Aorta (tissue), 5 donors: ENCODE measurements around the gene FAM210B. TPM values are rescaled to one million over a fixed set of nuclear protein-coding genes. Genes with fewer than 3 reads are reported as not detected.

Experiments used
- ATAC-seq: fragments of 200-7000 bp; cut with Tn5 transposase; one replicate; pipeline ENCODE4 v1.9.1; 2022; ENCODE audit warnings: moderate library complexity; ENCODE audit not compliant: low FRiP score
- DNase-seq, 2 donors: peaks; one replicate each; pipeline ENCODE4 v3.0.0-alpha.2; 2020
- H3K27ac ChIP-seq, 2 donors: one replicate each; pipeline ENCODE4 v1.5.1; 2013; ENCODE audit warnings: low read length in 2 of 2, mild to moderate bottlenecking in 2 of 2, moderate library complexity in 2 of 2, control low read depth in 1 of 2, inconsistent platforms in 1 of 2, low read depth in 1 of 2
- H3K27me3 ChIP-seq, 2 donors: one replicate each; pipeline ENCODE4 v1.6.1; 2013; ENCODE audit warnings: control low read depth in 1 of 2, low read length in 1 of 2, mild to moderate bottlenecking in 1 of 2, moderate library complexity in 1 of 2; ENCODE audit not compliant: insufficient read depth in 2 of 2, control insufficient read depth in 1 of 2
- H3K36me3 ChIP-seq, 2 donors: one replicate each; pipeline ENCODE4 v1.6.1; 2013; ENCODE audit warnings: control low read depth in 1 of 2, low read length in 1 of 2, mild to moderate bottlenecking in 1 of 2; ENCODE audit not compliant: insufficient read depth in 2 of 2, control insufficient read depth in 1 of 2
- H3K4me1 ChIP-seq, 2 donors: one replicate each; pipeline ENCODE4 v1.6.1; 2013; ENCODE audit warnings: low read length in 2 of 2, control low read depth in 1 of 2, mild to moderate bottlenecking in 1 of 2, moderate library complexity in 1 of 2; ENCODE audit not compliant: insufficient read depth in 2 of 2, control insufficient read depth in 1 of 2
- H3K4me3 ChIP-seq, 2 donors: one replicate each; pipeline ENCODE4 v1.5.1; 2013; ENCODE audit warnings: low read length in 2 of 2, control low read depth in 1 of 2, mild to moderate bottlenecking in 1 of 2
- H3K9me3 ChIP-seq: one replicate; pipeline ENCODE4 v1.6.1; 2013; ENCODE audit warnings: mild to moderate bottlenecking, low read length; ENCODE audit not compliant: control insufficient read depth
- WGBS, 2 donors: extraction: QIAGEN DNeasy Blood & Tissue Kit; methylation state at CpG; one replicate each; pipeline ENCODE4 v1.1.7; 2013; 5-methylcytosine and 5-hydroxymethylcytosine counted together
- intact Hi-C, 2 donors: fragments of 100-400 bp; cut with DNase I; formaldehyde crosslinking; loops; one replicate each; pipeline versions ENCODE4 v1.14.2 to v1.15.0; 2022
- polyA plus RNA-seq, 2 donors: library from polyadenylated mRNA; stranded (reverse); fragments of 200-250 nt; gene quantifications; one replicate each; pipeline ENCODE4 v1.2.3, GENCODE V29; 2013
- total RNA-seq, 2 donors: library from RNA; stranded (reverse); fragmentation: NEBNext Ultra II Directional; extraction: Animal tissue kit (Norgen Biotek cat#: 25700); gene quantifications; one replicate each; pipeline ENCODE4 v1.2.1, GENCODE V29; 2021
- donor health status: healthy with polysubstance abuse.
- donor health status: Bipolar disorder and iron deficiency.
- donor health status: DM: no; HTN: no; CAD: no.
- donor health status: DM: no; HTN: no; CAD: no.
- donor health status: DM: yes; HTN: yes; CAD: no.

Gene FAM210B
- total and polyA plus RNA-seq, 4 donors = 35.0 to 54.5 (median 39.5) TPM

GRCh38 chr20:56358070-56358469 is 704 bp upstream of the FAM210B start:
- intact Hi-C loops = loop anchor here (1.0 to 10.0 kb wide), 3 partner anchors 34 to 107 kb away; partner anchors contain the start of genes AURKA (in 2 of the 2), CSTF1 (in 2 of the 2) and RTF2 (in 1 of the 2)
- Histone ChIP-seq H3K27me3 (no peaks in the 10 kb centered on the region), H3K27ac (no peak overlapping the region), H3K9me3 (no peaks in the 10 kb centered on the region), H3K36me3 (no peaks in the 10 kb centered on the region), H3K4me3 (peak overlapping the region in 1 of 2 donors; percentile 8), H3K4me1 (no peaks in the 10 kb centered on the region)
- 48 to 49% methylated on average over 6 of the region's 6 CpGs for WGBS, 2 donors
- ATAC-seq (no peak), DNase-seq (no peak)

DNA sequence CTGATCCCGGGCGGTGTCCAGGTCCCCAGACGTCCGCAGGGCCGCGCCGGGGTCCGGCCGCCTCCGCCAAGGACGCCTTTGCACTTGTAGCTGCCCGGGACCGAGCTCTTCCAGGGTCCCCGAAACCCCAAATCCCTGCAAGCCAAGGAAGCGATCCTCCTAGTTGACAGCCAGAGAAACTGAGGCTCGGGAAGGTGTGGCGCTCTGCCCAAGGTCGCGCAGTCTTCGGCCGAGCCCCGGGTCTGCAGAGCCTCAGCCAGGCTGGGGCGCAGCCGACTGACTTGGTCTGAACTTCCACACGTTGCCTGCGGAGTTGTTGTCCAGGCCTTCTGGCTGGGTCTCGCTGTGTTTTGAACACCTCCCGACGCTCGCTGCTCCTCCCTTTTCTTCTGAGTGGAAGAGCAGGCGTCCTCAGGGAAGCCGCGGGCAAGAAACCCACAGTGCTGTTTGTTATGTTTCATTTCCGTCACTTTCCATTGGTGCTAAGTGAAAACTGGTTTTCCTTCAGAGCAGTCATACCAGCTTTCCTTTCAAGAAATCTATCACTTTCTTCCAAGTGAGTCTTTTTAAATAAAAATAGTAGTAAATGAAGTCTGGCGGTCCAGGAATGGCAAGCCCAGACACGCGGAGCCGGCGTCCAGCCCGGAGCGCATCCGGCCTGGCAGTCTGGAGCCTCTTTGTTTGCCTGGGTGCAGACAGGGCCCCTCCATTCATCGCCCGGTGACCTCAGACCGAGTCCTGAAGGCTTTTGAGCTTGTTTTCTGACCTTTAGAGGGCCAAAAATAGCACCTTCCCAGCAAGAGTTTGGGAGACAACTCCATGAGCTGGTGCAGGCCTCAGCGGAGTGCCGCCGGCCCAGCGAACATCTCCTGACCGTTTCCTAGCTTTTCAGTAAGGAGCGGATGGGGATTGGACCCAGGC is 698 bp downstream of the FAM210B start:
- 3 to 4% methylated on average over 51 of the region's 51 CpGs for WGBS, 2 donors

GRCh38 chr20:56360133-56360907 is 1.5 kb downstream of the FAM210B start:
- Histone ChIP-seq H3K27ac (peak overlapping the region in 1 of 2 donors; percentile 9), H3K4me1 (no peaks in the 10 kb centered on the region), H3K36me3 (no peaks in the 10 kb centered on the region), H3K9me3 (no peaks in the 10 kb centered on the region), H3K27me3 (no peaks in the 10 kb centered on the region), H3K4me3 (peak overlapping the region; percentile 83 to 90)
- intact Hi-C loops = no loop called here
- ATAC-seq = no peak
- 62 to 67% methylated on average over 14 of the region's 14 CpGs for WGBS, 2 donors
- no peak for DNase-seq

More for the DNA sequence above, 698 bp downstream of the FAM210B start:
- Histone ChIP-seq H3K4me1 (no peaks in the 10 kb centered on the region), H3K4me3 (peak overlapping the region; percentile 83 to 90), H3K27ac (peak overlapping the region in 1 of 2 donors; percentile 18), H3K9me3 (no peaks in the 10 kb centered on the region), H3K36me3 (no peaks in the 10 kb centered on the region), H3K27me3 (no peaks in the 10 kb centered on the region)
- intact Hi-C loops = loop anchor here in 1 of 2 donors (2.0 to 10.0 kb wide), 2 partner anchors 33 to 105 kb away; partner anchors contain the start of genes AURKA, CSTF1 and RTF2
- DNase-seq = peak; percentile 75 to 80
- ATAC-seq = peak; percentile 66

DNA sequence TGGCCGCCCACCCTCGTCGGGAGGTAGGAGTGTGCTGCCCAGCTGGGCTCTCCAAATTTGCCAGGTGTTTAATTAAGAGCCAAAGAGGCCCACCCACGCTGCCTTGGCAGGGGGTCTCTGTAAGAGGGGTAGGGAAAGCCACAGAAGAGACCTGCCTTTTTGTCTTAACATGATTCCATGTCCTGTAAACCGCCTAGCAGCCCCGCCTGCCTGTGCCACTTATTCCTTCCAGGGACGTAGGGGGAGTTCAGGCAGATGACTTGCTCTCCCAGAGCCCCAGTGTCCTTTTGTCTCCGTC is 2.1 kb downstream of the FAM210B start:
- Histone ChIP-seq H3K9me3 (no peaks in the 10 kb centered on the region), H3K36me3 (no peaks in the 10 kb centered on the region), H3K4me3 (no peak overlapping the region), H3K4me1 (no peaks in the 10 kb centered on the region), H3K27ac (no peak overlapping the region), H3K27me3 (no peaks in the 10 kb centered on the region)
- intact Hi-C loops = no loop called here
- WGBS, 2 donors = 77 to 83% methylated on average over 8 of the region's 8 CpGs
- DNase-seq (no peak), ATAC-seq (no peak)

GRCh38 chr20:56361900-56362299 is 3.1 kb downstream of the FAM210B start:
- H3K4me1 ChIP-seq = no peaks in the 10 kb centered on the region
- ATAC-seq = no peak
- H3K9me3 ChIP-seq = no peaks in the 10 kb centered on the region
- no peak for DNase-seq
- H3K4me3 ChIP-seq = no peak overlapping the region
- no peaks in the 10 kb centered on the region for H3K27me3 ChIP-seq
- WGBS, 2 donors = 72 to 79% methylated on average over 8 of the region's 8 CpGs
- H3K36me3 ChIP-seq = no peaks in the 10 kb centered on the region
- intact Hi-C loops = no loop called here
- no peak overlapping the region for H3K27ac ChIP-seq

GRCh38 chr20:56362833-56363413 is 4.1 kb downstream of the FAM210B start:
- ATAC-seq = no peak
- Histone ChIP-seq H3K9me3 (no peaks in the 10 kb centered on the region), H3K4me1 (no peaks in the 10 kb centered on the region), H3K36me3 (no peaks in the 10 kb centered on the region), H3K27me3 (no peaks in the 10 kb centered on the region), H3K27ac (no peak overlapping the region), H3K4me3 (no peak overlapping the region)
- 39 to 44% methylated on average over 8 of the region's 8 CpGs for WGBS, 2 donors
- DNase-seq = no peak
- intact Hi-C loops = no loop called here

DNA sequence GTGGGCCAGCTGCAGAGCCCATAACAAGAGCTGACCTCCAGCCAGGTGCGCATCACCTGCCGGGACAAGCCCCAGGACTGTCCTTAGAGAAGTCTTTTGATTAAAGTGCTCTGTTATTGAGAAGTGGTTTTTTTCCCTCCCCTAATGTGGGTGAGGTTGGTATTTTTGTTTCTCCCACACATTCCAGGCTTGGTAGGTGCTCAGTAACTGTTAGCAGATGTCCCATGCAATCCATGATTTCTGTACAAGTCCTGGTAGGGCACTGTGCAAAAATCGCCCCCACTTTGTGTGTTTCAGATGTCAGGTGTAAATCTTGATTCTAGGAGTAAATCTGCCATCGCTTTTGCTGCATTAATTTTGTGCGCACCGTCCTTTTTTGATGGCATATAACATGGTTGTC is 4.7 kb downstream of the FAM210B start:
- WGBS, 2 donors = 94% methylated on average over 6 of the region's 6 CpGs

GRCh38 chr20:56368351-56369134 is 9.8 kb downstream of the FAM210B start:
- intact Hi-C loops = no loop called here
- ATAC-seq (no peak), DNase-seq (no peak)
- Histone ChIP-seq H3K4me1 (no peaks in the 10 kb centered on the region), H3K4me3 (no peak overlapping the region), H3K27me3 (no peaks in the 10 kb centered on the region), H3K27ac (no peak overlapping the region), H3K9me3 (no peaks in the 10 kb centered on the region), H3K36me3 (no peaks in the 10 kb centered on the region)
- 65 to 72% methylated on average over 6 of the region's 6 CpGs for WGBS, 2 donors

More for the DNA sequence above, 4.7 kb downstream of the FAM210B start:
- intact Hi-C loops = no loop called here
- no peak for DNase-seq
- Histone ChIP-seq H3K4me1 (no peaks in the 10 kb centered on the region), H3K27me3 (no peaks in the 10 kb centered on the region), H3K27ac (no peak overlapping the region), H3K4me3 (no peak overlapping the region), H3K9me3 (no peaks in the 10 kb centered on the region), H3K36me3 (no peaks in the 10 kb centered on the region)
- ATAC-seq = no peak
